ENCODE results near the gene TRIM29.

The TRIM29 gene

DNA sequence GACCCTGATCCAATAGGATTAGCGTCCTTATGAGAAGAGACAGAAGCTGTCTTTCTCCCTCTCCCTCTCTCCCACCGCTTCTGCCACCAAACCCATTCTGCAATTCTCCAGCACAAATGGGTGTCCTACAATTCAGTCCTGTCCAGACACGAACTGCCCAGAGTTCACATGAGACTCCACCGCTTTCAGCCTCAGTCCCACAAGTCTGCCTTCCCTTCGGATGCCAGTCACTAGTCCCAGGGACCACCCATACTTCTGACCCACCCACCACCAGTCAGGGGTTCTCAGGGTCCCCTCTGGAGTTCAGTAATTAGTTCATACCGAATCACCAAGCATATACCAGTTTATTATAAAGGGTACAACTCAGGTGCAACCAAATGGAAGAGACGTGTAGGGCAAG lies 73.6 kb downstream of the TRIM29 start:
- DNase-seq (ENCODE audit: low spot score) (no peak), FAIRE-seq (no peak)

DNA sequence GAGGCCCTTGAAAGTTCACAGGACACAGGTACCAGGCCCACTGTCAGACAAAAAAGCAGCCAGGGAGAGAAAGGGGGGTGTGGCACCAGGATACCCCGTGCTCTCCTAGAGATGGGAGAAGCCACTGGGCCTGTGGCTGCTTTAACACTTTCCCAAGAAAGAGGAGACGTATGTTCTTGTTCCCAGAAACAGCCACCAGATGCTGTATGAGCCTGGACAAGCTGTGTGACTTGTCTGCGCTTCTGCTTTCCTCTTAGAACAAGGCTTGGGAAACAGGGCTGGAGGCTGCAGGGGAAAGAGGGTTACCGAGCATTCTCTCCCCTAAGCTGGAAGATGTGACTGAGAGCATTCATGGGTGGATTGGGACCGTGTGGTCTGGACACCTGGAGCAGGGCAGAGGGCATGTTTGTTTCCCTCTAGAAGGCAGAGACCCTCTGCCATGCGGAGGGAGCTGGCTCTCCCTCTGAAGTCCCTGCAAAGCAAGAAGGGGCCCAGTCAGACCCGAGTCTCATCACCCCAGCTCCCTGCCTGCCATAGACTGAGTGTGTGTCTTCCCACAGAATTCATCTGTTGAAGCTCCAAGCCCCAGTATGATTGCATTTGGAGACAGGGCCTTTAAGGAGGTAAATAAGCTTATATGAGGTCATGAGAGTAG lies 74.1 kb downstream of the TRIM29 start:
- DNase-seq (ENCODE audit: low spot score) = no peak
- no peak for FAIRE-seq

DNA sequence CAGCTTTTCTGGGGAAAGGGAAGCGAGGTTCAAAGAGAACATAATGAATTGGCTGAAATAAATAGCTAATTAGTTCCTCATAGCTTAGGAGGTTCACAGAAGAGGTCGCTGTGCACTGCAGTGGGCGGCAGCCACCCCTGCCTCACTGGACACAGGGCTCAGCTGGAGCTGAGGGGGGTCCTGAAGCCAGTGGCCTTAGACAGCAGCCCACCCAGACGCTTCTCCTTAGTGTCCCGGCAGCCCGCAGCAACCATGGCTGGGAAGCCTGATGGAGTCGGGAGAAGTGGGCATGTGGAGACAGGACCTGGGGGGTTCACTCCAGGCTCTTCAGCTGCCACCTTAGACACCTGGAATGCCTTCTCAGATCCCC lies 75.4 kb downstream of the TRIM29 start:
- no peak for FAIRE-seq

DNA sequence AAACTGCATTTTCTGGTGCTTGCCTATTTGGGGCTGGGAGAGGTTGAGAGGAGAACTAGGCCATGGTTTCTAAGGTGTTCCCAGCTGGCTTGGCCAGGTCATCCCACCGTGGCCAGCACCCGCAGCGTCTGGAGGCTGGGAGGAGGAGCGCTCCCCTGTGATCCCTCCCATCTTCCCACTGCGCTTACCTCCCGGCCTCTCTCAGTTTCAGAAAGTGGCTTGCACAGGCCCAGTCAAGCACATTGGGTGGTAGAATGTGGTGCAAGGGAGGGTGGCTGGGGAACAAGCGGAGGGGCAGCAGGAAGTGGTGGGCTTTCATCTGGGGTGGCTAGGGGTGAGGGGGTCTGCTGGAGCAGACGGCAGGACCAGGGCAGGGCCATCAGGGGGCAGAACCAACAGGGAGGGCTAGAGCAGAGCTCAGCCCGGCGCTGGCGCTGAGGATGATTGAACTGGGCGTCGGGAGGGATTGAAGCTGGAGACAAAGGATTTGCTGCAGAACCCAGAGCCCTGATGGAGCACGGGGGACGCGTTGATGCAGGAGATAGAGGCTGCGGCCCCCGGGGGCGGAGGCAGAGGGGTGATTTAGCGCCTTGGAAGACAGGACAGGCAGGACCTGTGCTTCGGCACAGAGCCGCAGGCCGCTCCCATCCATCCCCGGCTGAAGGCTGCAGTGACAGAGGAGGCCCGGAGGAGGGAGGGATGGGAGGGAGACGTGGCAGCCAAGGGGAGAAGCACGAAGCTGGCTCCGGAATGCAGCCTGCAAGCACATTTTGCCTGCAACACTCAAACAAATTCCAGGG lies 76.0 kb downstream of the TRIM29 start:
- FAIRE-seq (no peak), DNase-seq (ENCODE audit: low spot score) (no peak)

More for the DNA sequence above, 75.4 kb downstream of the TRIM29 start:
- DNase-seq (ENCODE audit: low spot score) = no peak
